PC-3 (cell line): ENCODE measurements around the gene SRSF7.

Experiments used
- EZH2 ChIP-seq: fragments of 300-600 bp; sonication (generic); IDR thresholded peaks from one replicate; pipeline ENCODE4 v1.6.1; 2017; ENCODE audit warnings: antibody characterized with exemption, mild to moderate bottlenecking, low read length; ENCODE audit not compliant: unreplicated experiment
- TF ChIP-seq, protein P1 (sequence below): fragments of 300-600 bp; sonication (generic); conservative IDR thresholded peaks from 2 replicates; pipeline ENCODE4 v1.5.1; 2017; ENCODE audit warnings: antibody characterized with exemption, low read depth, mild to moderate bottlenecking, low read length

DNA sequence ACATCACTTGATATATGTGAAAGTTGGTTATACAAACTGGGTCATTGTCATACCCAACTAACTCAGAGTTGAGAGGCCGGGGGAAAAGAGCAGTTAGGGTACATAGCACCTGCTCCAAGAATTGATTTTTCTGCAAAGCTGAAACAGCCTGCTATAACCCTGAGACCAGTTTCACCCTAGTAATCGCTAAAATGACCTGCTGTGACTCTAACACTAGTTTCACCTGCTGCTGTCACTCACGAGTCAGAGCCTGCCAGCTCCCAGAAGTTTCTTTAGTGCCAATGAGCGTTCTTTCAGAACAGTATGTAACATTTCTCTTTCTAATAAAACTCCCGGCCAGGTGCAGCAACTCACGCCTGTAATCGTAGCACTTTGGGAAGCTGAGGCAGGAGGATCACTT is 28.0 kb downstream of the SRSF7 start:
- TF ChIP-seq, protein P1, sequence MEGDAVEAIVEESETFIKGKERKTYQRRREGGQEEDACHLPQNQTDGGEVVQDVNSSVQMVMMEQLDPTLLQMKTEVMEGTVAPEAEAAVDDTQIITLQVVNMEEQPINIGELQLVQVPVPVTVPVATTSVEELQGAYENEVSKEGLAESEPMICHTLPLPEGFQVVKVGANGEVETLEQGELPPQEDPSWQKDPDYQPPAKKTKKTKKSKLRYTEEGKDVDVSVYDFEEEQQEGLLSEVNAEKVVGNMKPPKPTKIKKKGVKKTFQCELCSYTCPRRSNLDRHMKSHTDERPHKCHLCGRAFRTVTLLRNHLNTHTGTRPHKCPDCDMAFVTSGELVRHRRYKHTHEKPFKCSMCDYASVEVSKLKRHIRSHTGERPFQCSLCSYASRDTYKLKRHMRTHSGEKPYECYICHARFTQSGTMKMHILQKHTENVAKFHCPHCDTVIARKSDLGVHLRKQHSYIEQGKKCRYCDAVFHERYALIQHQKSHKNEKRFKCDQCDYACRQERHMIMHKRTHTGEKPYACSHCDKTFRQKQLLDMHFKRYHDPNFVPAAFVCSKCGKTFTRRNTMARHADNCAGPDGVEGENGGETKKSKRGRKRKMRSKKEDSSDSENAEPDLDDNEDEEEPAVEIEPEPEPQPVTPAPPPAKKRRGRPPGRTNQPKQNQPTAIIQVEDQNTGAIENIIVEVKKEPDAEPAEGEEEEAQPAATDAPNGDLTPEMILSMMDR, result no peak
- no peak for TF ChIP-seq EZH2
